Astrocyte (in vitro differentiated cells and primary cell): ENCODE data around the gene RPS10.

Source experiments
- CTCF ChIP-seq: IDR thresholded peaks from 2 replicates; pipeline ENCODE4 v1.5.1; 2011; ENCODE audit warnings: low read depth, mild to moderate bottlenecking, inconsistent platforms, low read length, moderate library complexity; ENCODE audit not compliant: insufficient read depth
- EZH2 ChIP-seq: IDR thresholded peaks from 2 replicates; pipeline ENCODE4 v1.6.1; 2012; ENCODE audit warnings: mild to moderate bottlenecking, low read length, inconsistent platforms; ENCODE audit not compliant: insufficient read depth

GRCh38 chr6:34369385-34369784 lies 56.5 kb downstream of the RPS10 start:
- no peak for TF ChIP-seq CTCF
- TF ChIP-seq EZH2: no peak
